HepG2 (cell line): Measurements from ENCODE around the gene UBE2I. TPM values are rescaled to one million over a fixed set of nuclear protein-coding genes. Genes with fewer than 3 reads are reported as not detected.

Experiments
- ATAC-seq: fragments of 200-7000 bp; cut with Tn5 transposase; 3 replicates; pipeline ENCODE4 v1.9.1; 2020; ENCODE audit warnings: mild to moderate bottlenecking, moderate library complexity
- BruUV-seq: library from RNA; stranded (reverse); fragments of 400-500 nt; replicated peaks from 2 replicates; lab custom pipeline; 2021; lab: Mats Ljungman, UMichigan
- CTCF ChIA-PET: fragments of 300-600 bp; formaldehyde crosslinking; extraction: SDS; loops from one replicate; lab custom pipeline; 2021; ENCODE audit warnings: low total read pairs, inconsistent platforms, low intra/inter-chr PET ratio; lab: Yijun Ruan, JAX
- POLR2A ChIA-PET: fragments of 350-600 bp; sonication (Branson Sonifier 250); formaldehyde crosslinking; loops from one replicate; lab custom pipeline; 2020; ENCODE audit warnings: antibody characterized with exemption, inconsistent platforms; lab: Yijun Ruan, JAX
- DNase-seq: peaks from one replicate; pipeline ENCODE4 v3.0.0-alpha.2; 2015; ENCODE audit warnings: low spot score
- FAIRE-seq: peaks from 3 replicates; lab custom pipeline; 2011; peaks lifted over from hg19 to GRCh38; lab: Jason Lieb, UNC
- H2AFZ ChIP-seq: one replicate; pipeline ENCODE4 v1.6.1; 2011; ENCODE audit warnings: low read length, inconsistent platforms
- H3K27ac ChIP-seq: fragments of 300-600 bp; 3 replicates; pipeline ENCODE4 v1.8.0; 2011; ENCODE audit warnings: mixed run types, mild to moderate bottlenecking, mixed read lengths, low read length, inconsistent platforms; ENCODE audit not compliant: insufficient read depth; ENCODE audit errors: extremely low read length
- H3K27me3 ChIP-seq, 2 experiments: fragments of 200-600 bp in 1 of 2; 2 replicates in 1 of 2; 3 replicates in 1 of 2; pipeline versions ENCODE4 v1.6.0 to v1.8.0; 2011; ENCODE audit warnings: low read length in 2 of 2, mild to moderate bottlenecking in 2 of 2, moderate library complexity in 2 of 2, inconsistent platforms in 1 of 2; ENCODE audit not compliant: insufficient read depth in 2 of 2, control insufficient read depth in 1 of 2
- H3K36me3 ChIP-seq, 2 experiments: fragments of 200-600 bp in 1 of 2; replicated peaks in 1 of 2; 2 replicates in 1 of 2; 3 replicates in 1 of 2; pipeline versions ENCODE4 v1.5.1 to v1.8.0; 2011; ENCODE audit warnings: low read length in 2 of 2, inconsistent platforms in 1 of 2; ENCODE audit not compliant: insufficient read depth in 2 of 2, control insufficient read depth in 1 of 2
- H3K4me1 ChIP-seq: 2 replicates; pipeline ENCODE4 v1.5.1; 2012; ENCODE audit warnings: low read length, inconsistent platforms; ENCODE audit not compliant: insufficient read depth
- H3K4me2 ChIP-seq: 2 replicates; pipeline ENCODE4 v1.6.0; 2011; ENCODE audit warnings: low read depth, low read length, inconsistent platforms
- H3K4me3 ChIP-seq, 3 experiments: fragments of 200-600 bp in 1 of 3; sonication (generic), shearing (Covaris generic) in 1 of 3; replicated peaks in 1 of 3; 2 replicates each; pipeline ENCODE4 v1.5.1; 2011 to 2016; ENCODE audit warnings: low read length in 3 of 3, inconsistent platforms in 2 of 3, low read depth in 2 of 3, mild to moderate bottlenecking in 2 of 3, control low read depth in 1 of 3, mixed read lengths in 1 of 3; ENCODE audit not compliant: insufficient read depth in 1 of 3
- H3K79me2 ChIP-seq: one replicate; pipeline ENCODE4 v1.6.1; 2011; ENCODE audit warnings: low read length, inconsistent platforms; ENCODE audit not compliant: insufficient read depth
- H3K9ac ChIP-seq: 2 replicates; pipeline ENCODE4 v1.6.0; 2011; ENCODE audit warnings: mild to moderate bottlenecking, low read depth, low read length, inconsistent platforms; ENCODE audit not compliant: insufficient read depth
- H3K9me3 ChIP-seq: 2 replicates; pipeline ENCODE4 v1.5.1; 2012; ENCODE audit warnings: mild to moderate bottlenecking, low read length
- H4K20me1 ChIP-seq: 2 replicates; pipeline ENCODE4 v1.6.0; 2011; ENCODE audit warnings: inconsistent platforms, mild to moderate bottlenecking, low read length, moderate library complexity; ENCODE audit not compliant: insufficient read depth
- EZH2 ChIP-seq: conservative IDR thresholded peaks from 2 replicates; pipeline ENCODE4 v1.6.1; 2012; ENCODE audit warnings: mild to moderate bottlenecking, low read depth, low read length, moderate library complexity
- MTF2 ChIP-seq: sonication (generic); formaldehyde crosslinking; IDR thresholded peaks from 2 replicates; pipeline ENCODE4 v1.5.0; 2020; ENCODE audit warnings: missing genetic modification reagents, borderline replicate concordance
- SMAD1 ChIP-seq: sonication (generic); formaldehyde crosslinking; IDR thresholded peaks from 2 replicates; pipeline ENCODE4 v1.4.0; 2020; ENCODE audit warnings: missing genetic modification reagents, low read depth, mild to moderate bottlenecking, borderline replicate concordance
- ZMYM4 ChIP-seq: sonication (generic); formaldehyde crosslinking; IDR thresholded peaks from 2 replicates; pipeline ENCODE4 v1.8.1; 2023; ENCODE audit warnings: mild to moderate bottlenecking, missing genetic modification reagents
- WGBS: methylation state at CpG from one replicate; pipeline ENCODE4 v1.1.6; 2017; ENCODE audit warnings: low lambda C conversion rate; 5-methylcytosine and 5-hydroxymethylcytosine counted together
- in situ Hi-C: cut with HindIII; loops from 2 replicates; pipeline ENCODE4 v1.10.0; 2017; ENCODE audit warnings: low pct_unique_long_range_greater_than_20kb; ENCODE audit not compliant: extremely low pct_ligation_motif_present
- intact Hi-C: fragments of 100-400 bp; cut with micrococcal nuclease; formaldehyde crosslinking; loops from one replicate; pipeline ENCODE4 v1.10.0; 2022; ENCODE audit not compliant: unreplicated experiment
- polyA plus RNA-seq, 8 experiments: library from polyadenylated mRNA; depleted of rRNA in 3 of 8; stranded (reverse) in 7 of 8; unstranded in 1 of 8; fragments of >200 nt; fragmentation: Illumina TruSeq in 4 of 8; extraction: Trizol in 4 of 8; gene quantifications; 2 replicates each; pipeline versions ENCODE4 v1.2.1 to v1.2.3, GENCODE V29; 2011 to 2016; ENCODE audit warnings: low read depth in 4 of 8, missing spikeins in 1 of 8, mixed read lengths in 1 of 8; ENCODE audit not compliant: insufficient read depth in 1 of 8
- total RNA-seq, 5 experiments: library from RNA; depleted of rRNA; stranded (reverse); fragments of >200 nt; fragmentation: Illumina TruSeq; extraction: Trizol; gene quantifications; 2 replicates each; pipeline ENCODE4 v1.2.3, GENCODE V29; 2016; ENCODE audit warnings: low read depth in 1 of 5
- TF ChIP-seq, protein P1 (sequence below): sonication (generic); formaldehyde crosslinking; IDR thresholded peaks from 2 replicates; pipeline ENCODE4 v1.5.1; 2020; ENCODE audit warnings: mild to moderate bottlenecking, missing genetic modification reagents, moderate library complexity

The UBE2I gene
- total and polyA plus RNA-seq, 2 of the 13 experiments (the other 11 are each of a cell fraction or from before 2014, with no cell fraction given), result 75.8 to 98.9 TPM

DNA sequence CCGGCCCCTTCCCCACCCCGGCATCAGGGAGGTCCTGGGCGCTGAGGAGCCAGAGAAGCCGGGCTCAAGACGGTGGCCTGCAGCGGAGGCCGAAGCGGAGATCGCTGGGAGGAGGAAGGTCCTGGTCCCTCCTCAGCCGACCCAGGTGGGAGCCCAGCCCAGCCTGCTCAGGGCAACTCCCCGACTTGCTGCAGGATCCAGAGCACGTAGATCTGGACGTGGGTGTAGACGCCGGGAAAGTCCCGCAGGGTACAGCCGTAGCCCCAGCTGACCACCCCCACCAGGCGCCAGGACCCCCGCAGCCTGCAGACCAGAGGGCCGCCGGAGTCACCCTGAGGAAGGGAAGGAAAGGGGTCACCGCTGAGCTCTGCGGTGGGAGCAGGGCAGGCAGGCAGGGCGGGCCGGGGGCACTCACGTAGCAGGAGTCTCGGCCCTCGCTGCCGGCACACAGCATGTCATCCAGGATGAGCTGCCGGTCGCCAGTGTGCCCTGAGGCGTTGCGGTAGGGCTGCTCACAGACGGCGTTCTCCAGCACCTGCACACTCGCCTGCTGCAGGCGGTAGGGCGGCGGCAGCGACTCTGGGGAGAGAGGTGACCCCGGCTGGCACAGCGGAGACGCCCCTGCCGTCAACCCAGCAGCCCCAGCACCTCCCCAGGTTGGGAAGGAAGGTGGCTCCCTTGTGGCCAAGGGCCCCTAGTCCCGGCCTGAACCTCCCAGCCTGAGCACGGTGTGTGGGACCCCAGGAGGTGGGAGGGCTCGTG, 48.1 kb upstream of the UBE2I start:
- no peaks in the 10 kb centered on the region for H3K79me2 ChIP-seq
- no peaks in the 10 kb centered on the region for H3K36me3 ChIP-seq
- H3K4me3 ChIP-seq, result no peak overlapping the region
- H4K20me1 ChIP-seq, result no peaks in the 10 kb centered on the region
- H3K27ac ChIP-seq, result no peak overlapping the region
- no peak; the same call in 2 of the 3 replicates for ATAC-seq
- no peak overlapping the region for H3K4me2 ChIP-seq
- no peak for DNase-seq
- ChIA-PET CTCF (no interaction called here), POLR2A (no interaction called here)
- in situ Hi-C loops (no loop called here), intact Hi-C loops (no loop called here)
- H2AFZ ChIP-seq, result no peak overlapping the region
- 10% methylated on average over 20 of the region's 47 CpGs for WGBS
- no peaks in the 10 kb centered on the region for H3K4me1 ChIP-seq
- no peak for FAIRE-seq
- H3K27me3 ChIP-seq, result peaks cover 21 to 76% of the 10 kb centered on the region in 2 experiments
- no peaks in the 10 kb centered on the region for H3K9me3 ChIP-seq
- no TSS peak for BruUV-seq
- H3K9ac ChIP-seq, result no peak overlapping the region
- TF ChIP-seq ZMYM4 (CRISPR knock-in tag), result no peak
- TF ChIP-seq MTF2 (CRISPR knock-in tag), result peak; percentile 75; the same call in 1 of the 2 replicates
- TF ChIP-seq, protein P1, sequence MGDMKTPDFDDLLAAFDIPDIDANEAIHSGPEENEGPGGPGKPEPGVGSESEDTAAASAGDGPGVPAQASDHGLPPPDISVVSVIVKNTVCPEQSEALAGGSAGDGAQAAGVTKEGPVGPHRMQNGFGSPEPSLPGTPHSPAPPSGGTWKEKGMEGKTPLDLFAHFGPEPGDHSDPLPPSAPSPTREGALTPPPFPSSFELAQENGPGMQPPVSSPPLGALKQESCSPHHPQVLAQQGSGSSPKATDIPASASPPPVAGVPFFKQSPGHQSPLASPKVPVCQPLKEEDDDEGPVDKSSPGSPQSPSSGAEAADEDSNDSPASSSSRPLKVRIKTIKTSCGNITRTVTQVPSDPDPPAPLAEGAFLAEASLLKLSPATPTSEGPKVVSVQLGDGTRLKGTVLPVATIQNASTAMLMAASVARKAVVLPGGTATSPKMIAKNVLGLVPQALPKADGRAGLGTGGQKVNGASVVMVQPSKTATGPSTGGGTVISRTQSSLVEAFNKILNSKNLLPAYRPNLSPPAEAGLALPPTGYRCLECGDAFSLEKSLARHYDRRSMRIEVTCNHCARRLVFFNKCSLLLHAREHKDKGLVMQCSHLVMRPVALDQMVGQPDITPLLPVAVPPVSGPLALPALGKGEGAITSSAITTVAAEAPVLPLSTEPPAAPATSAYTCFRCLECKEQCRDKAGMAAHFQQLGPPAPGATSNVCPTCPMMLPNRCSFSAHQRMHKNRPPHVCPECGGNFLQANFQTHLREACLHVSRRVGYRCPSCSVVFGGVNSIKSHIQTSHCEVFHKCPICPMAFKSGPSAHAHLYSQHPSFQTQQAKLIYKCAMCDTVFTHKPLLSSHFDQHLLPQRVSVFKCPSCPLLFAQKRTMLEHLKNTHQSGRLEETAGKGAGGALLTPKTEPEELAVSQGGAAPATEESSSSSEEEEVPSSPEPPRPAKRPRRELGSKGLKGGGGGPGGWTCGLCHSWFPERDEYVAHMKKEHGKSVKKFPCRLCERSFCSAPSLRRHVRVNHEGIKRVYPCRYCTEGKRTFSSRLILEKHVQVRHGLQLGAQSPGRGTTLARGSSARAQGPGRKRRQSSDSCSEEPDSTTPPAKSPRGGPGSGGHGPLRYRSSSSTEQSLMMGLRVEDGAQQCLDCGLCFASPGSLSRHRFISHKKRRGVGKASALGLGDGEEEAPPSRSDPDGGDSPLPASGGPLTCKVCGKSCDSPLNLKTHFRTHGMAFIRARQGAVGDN (CRISPR knock-in tag), result peak; percentile 14; the same call in 1 of the 2 replicates
- TF ChIP-seq SMAD1 (CRISPR knock-in tag), result no peak
- peak; percentile 77; the same call in 1 of the 2 replicates for TF ChIP-seq EZH2
